ENCODE data around the gene EIF2B2. TPM values are rescaled to one million over a fixed set of nuclear protein-coding genes. Genes with fewer than 3 reads are reported as not detected.

Gene EIF2B2
- total RNA-seq = 10 to 100 TPM; 23.3 to 58.0 (median 45.9) TPM

DNA sequence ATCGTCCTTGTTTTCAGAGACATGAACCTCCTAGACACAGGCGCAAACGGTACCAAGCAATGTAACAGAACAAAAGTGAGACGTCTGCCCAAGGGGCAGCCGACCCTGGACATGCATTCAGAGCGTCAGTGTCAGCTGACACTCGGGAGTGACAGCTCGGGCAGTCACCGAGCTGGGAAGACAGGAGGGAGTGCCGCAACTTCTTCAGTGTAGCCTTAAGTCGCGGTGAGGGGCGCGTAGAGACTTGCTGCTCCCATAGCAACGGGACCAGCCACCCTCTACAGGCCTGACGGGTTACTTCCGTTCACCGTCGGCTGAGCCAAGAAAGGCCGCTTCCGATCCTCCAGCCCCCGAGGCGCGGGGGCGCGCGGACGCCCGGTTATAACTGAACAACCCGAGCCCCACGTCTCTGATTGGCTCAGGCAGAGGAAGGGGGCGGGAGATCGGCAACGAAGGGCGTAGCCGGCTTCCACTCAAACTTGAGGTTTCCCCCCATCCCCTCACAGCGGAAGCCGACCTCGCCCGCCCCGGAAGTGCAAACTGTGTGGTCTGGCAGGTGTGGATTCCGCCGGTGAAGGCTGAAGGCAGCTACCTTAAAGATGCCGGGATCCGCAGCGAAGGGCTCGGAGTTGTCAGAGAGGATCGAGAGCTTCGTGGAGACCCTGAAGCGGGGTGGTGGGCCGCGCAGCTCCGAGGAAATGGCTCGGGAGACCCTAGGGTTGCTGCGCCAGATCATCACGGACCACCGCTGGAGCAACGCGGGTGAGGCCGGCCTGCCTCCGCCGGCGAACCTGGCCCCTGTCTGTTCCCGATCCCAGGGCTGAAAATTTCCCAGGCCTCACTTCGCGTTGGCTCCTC is at the start of gene EIF2B2:
EIF2B2 (plus strand) TSS at position 530 of the 858 bp plus-strand sequence; CDS start at position 600, 70 bp downstream.
- TF ChIP-seq, protein P1, sequence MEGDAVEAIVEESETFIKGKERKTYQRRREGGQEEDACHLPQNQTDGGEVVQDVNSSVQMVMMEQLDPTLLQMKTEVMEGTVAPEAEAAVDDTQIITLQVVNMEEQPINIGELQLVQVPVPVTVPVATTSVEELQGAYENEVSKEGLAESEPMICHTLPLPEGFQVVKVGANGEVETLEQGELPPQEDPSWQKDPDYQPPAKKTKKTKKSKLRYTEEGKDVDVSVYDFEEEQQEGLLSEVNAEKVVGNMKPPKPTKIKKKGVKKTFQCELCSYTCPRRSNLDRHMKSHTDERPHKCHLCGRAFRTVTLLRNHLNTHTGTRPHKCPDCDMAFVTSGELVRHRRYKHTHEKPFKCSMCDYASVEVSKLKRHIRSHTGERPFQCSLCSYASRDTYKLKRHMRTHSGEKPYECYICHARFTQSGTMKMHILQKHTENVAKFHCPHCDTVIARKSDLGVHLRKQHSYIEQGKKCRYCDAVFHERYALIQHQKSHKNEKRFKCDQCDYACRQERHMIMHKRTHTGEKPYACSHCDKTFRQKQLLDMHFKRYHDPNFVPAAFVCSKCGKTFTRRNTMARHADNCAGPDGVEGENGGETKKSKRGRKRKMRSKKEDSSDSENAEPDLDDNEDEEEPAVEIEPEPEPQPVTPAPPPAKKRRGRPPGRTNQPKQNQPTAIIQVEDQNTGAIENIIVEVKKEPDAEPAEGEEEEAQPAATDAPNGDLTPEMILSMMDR (IDR thresholded peaks at IDR 0.05) = peak in 2 of 3 experiments; percentile 28 to 37
- TF ChIP-seq POLR2A (IDR thresholded peaks at IDR 0.05; ENCODE audit: low read depth) (no peak), POLR2AphosphoS5 (IDR thresholded peaks at IDR 0.05) (peak; percentile 80 to 83), EP300 (IDR thresholded peaks at IDR 0.05) (no peak)
- Histone ChIP-seq H3K36me3 (peaks cover 15 to 31% (median 28%) of the 10 kb centered on the region in 4 donors), H3K4me1 (peaks cover 15 to 34% (median 25%) of the 10 kb centered on the region in 4 donors), H3K9me3 (no peaks in the 10 kb centered on the region), H3K27ac (replicated peaks in 1 of 4) (peak within 1 kb of the TSS; percentile 81 to 87 (median 82)), H3K4me3 (peak within 1 kb of the TSS; percentile 77 to 92 (median 82)), H3K27me3 (no peaks in the 10 kb centered on the region)
- intact Hi-C loops (cut with DNase I) = loop anchor here (5.0 to 10.0 kb wide), 2 partner anchors 55 to 82 kb away; no protein-coding TSS in a partner anchor
- whole genome bisulfite sequencing = 2% methylated on average over 14 of the region's 66 CpGs
- DNase-seq (ENCODE audit: extremely low spot score) = peak; percentile 100

- peaks cover 0 to 12% (median 0%) of the 10 kb centered on the region in 4 donors for H3K36me3 ChIP-seq
- intact Hi-C loops (cut with DNase I) = no loop called here
- peaks cover 28 to 55% (median 38%) of the 10 kb centered on the region in 4 donors for H3K4me1 ChIP-seq
- H3K27me3 ChIP-seq = peaks cover 0 to 58% (median 0%) of the 10 kb centered on the region in 4 donors
- H3K9me3 ChIP-seq = no peaks in the 10 kb centered on the region
- no peak overlapping the region for H3K27ac ChIP-seq (replicated peaks in 1 of 4)
- TF ChIP-seq EP300 (IDR thresholded peaks at IDR 0.05) = no peak
- TF ChIP-seq, protein P1 (IDR thresholded peaks at IDR 0.05) = no peak
- no peak for TF ChIP-seq POLR2AphosphoS5 (IDR thresholded peaks at IDR 0.05)
- DNase-seq (ENCODE audit: extremely low spot score) = no peak
- H3K4me3 ChIP-seq = peak overlapping the region; percentile 62 to 73 (median 66)
- WGBS = 73% methylated on average over 5 of the region's 5 CpGs
Measured at GRCh38 chr14:74953686-74954085, 49.0 kb upstream of the EIF2B2 start.

DNA sequence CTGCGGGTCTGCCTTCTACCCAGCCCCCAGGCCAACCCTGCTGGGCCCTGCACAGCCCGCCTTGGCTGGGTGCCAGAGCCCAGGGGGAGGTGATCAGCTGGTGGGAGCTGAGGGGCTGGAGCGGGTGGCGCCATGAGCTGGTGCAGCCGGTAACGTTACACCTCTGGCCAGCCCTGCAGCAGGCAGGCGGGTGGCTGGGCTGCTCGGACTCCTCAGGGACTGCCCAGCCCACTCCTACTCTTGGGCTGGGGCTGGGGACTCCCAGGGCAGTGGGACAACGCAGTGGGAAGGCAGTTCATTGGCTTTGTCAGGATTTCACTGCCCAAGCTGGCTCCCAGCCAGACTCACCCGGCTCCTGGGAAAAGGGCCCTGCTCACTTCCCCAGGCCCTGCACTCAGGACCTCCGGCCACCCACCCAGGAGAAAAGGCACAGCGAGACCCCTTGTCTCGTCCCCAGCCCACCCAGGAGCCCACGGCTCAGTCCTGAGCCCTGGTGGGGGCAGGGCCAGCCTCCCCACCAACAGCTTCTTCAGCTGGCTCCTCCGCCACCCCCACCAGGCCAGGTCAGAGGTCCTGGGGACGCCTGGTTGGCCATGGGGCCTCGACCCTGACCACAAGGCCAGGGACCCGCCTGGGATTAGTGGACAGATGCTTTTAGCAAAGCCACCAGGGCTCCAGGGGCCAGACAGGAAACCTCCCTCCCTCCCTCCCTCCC is 48.3 kb upstream of the EIF2B2 start:
- H3K27me3 ChIP-seq = peaks cover 0 to 54% (median 0%) of the 10 kb centered on the region in 4 donors
- peak overlapping the region; percentile 24 to 52 (median 48) for H3K27ac ChIP-seq (replicated peaks in 1 of 4)
- DNase-seq (ENCODE audit: extremely low spot score) = no peak
- H3K36me3 ChIP-seq = peaks cover 0 to 5% (median 0%) of the 10 kb centered on the region in 4 donors
- no peaks in the 10 kb centered on the region for H3K9me3 ChIP-seq
- TF ChIP-seq, protein P1 (IDR thresholded peaks at IDR 0.05) = no peak
- TF ChIP-seq POLR2A (IDR thresholded peaks at IDR 0.05; ENCODE audit: low read depth) = no peak
- no peak for TF ChIP-seq EP300 (IDR thresholded peaks at IDR 0.05)
- no peak for TF ChIP-seq POLR2AphosphoS5 (IDR thresholded peaks at IDR 0.05)
- 46% methylated on average over 9 of the region's 18 CpGs for WGBS
- intact Hi-C loops (cut with DNase I) = no loop called here
- H3K4me1 ChIP-seq = peaks cover 28 to 55% (median 38%) of the 10 kb centered on the region in 4 donors
- H3K4me3 ChIP-seq = peak overlapping the region; percentile 62 to 73 (median 66)

DNA sequence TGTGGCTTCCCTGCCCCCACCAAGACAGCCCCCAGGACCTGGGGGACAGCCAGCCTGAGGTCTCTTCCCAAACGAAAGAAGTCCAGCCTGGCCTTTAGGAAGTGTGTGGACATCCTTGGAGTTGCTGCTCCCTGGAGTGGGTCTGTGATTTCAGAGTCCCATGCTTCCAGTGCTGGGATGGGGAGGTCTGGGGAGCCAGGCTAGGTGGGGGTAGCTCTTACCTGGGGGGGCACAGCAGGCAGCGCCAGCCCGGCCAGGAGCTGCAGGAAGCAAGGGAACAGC is 47.8 kb upstream of the EIF2B2 start:
- intact Hi-C loops (cut with DNase I) = no loop called here
- Histone ChIP-seq H3K9me3 (no peaks in the 10 kb centered on the region), H3K36me3 (peaks cover 0 to 4% (median 0%) of the 10 kb centered on the region in 4 donors), H3K4me1 (peaks cover 28 to 55% (median 38%) of the 10 kb centered on the region in 4 donors), H3K27me3 (peaks cover 0 to 51% (median 0%) of the 10 kb centered on the region in 4 donors), H3K27ac (replicated peaks in 1 of 4) (peak overlapping the region; percentile 46 to 67 (median 52)), H3K4me3 (peak overlapping the region; percentile 62 to 73 (median 66))
- TF ChIP-seq EP300 (IDR thresholded peaks at IDR 0.05) = no peak
- TF ChIP-seq POLR2AphosphoS5 (IDR thresholded peaks at IDR 0.05) = no peak
- TF ChIP-seq, protein P1 (IDR thresholded peaks at IDR 0.05) = no peak
- TF ChIP-seq POLR2A (IDR thresholded peaks at IDR 0.05; ENCODE audit: low read depth) = no peak
- WGBS = 20% methylated on average over 1 of the region's 3 CpGs
- DNase-seq (ENCODE audit: extremely low spot score) = no peak
